HG02840 (cell line): ENCODE results near the gene DYNLRB2.

Experiments used
- ATAC-seq: cut with Tn5 transposase; IDR thresholded peaks from one replicate; pipeline ENCODE4 v1.9.1; 2021; ENCODE audit warnings: mild to moderate bottlenecking, moderate library complexity, moderate number of reproducible peaks; ENCODE audit not compliant: unreplicated experiment, low FRiP score

The DYNLRB2 gene

GRCh38 chr16:80546249-80546648 is 5.5 kb downstream of the DYNLRB2 start:
- ATAC-seq = no peak

- no peak for ATAC-seq
Measured at GRCh38 chr16:80547145-80547544, 6.4 kb downstream of the DYNLRB2 start.

- no peak for ATAC-seq
Measured at GRCh38 chr16:80552277-80552676, 11.5 kb downstream of the DYNLRB2 start.

GRCh38 chr16:80554033-80554432 is 13.2 kb downstream of the DYNLRB2 start:
- no peak for ATAC-seq

GRCh38 chr16:80556481-80556880 is 15.7 kb downstream of the DYNLRB2 start:
- ATAC-seq = no peak

- ATAC-seq = no peak
Measured at GRCh38 chr16:80557037-80557436, 16.2 kb downstream of the DYNLRB2 start.

- no peak for ATAC-seq
Measured at GRCh38 chr16:80559369-80559768, 18.6 kb downstream of the DYNLRB2 start.

GRCh38 chr16:80563066-80563465 is 22.3 kb downstream of the DYNLRB2 start:
- no peak for ATAC-seq

- ATAC-seq = no peak
Measured at GRCh38 chr16:80564394-80564793, 23.6 kb downstream of the DYNLRB2 start.

- ATAC-seq = no peak
Measured at GRCh38 chr16:80569440-80570105, 28.8 kb downstream of the DYNLRB2 start.

- no peak for ATAC-seq
Measured at GRCh38 chr16:80570106-80570478, 29.3 kb downstream of the DYNLRB2 start.

GRCh38 chr16:80573700-80574120 is 32.9 kb downstream of the DYNLRB2 start:
- ATAC-seq = no peak

- no peak for ATAC-seq
Measured at GRCh38 chr16:80576343-80576912, 35.6 kb downstream of the DYNLRB2 start.

- ATAC-seq = no peak
Measured at GRCh38 chr16:80577485-80578280, 36.9 kb downstream of the DYNLRB2 start.

GRCh38 chr16:80580109-80580832 is 39.5 kb downstream of the DYNLRB2 start:
- peak; percentile 85 for ATAC-seq

GRCh38 chr16:80583466-80583865 is 42.7 kb downstream of the DYNLRB2 start:
- no peak for ATAC-seq

GRCh38 chr16:80585764-80586163 is 45.0 kb downstream of the DYNLRB2 start:
- no peak for ATAC-seq

GRCh38 chr16:80586476-80586875 is 45.7 kb downstream of the DYNLRB2 start:
- ATAC-seq = no peak

- ATAC-seq = no peak
Measured at GRCh38 chr16:80587071-80587470, 46.3 kb downstream of the DYNLRB2 start.

GRCh38 chr16:80591071-80591915 is 50.5 kb downstream of the DYNLRB2 start:
- ATAC-seq = no peak
